Mesothelial cell of epicardium (in vitro differentiated cells): ENCODE results near the gene HBA1. TPM values are rescaled to one million over a fixed set of nuclear protein-coding genes. Genes with fewer than 3 reads are reported as not detected.

Experiments used
- DNase-seq, 2 experiments: peaks; one replicate each; pipeline ENCODE4 v3.0.0; 2021; ENCODE audit warnings: low spot score in 2 of 2; ENCODE audit not compliant: unreplicated experiment in 2 of 2
- H3K27ac Mint-ChIP-seq: 2 replicates; pipeline ENCODE4 v1.8.0; 2021; ENCODE audit warnings: mixed read lengths
- H3K27me3 Mint-ChIP-seq: 2 replicates; pipeline ENCODE4 v1.8.0; 2021; ENCODE audit warnings: low read depth, mixed read lengths
- H3K36me3 Mint-ChIP-seq: 2 replicates; pipeline ENCODE4 v1.8.0; 2021; ENCODE audit warnings: mixed read lengths
- H3K4me1 Mint-ChIP-seq: 2 replicates; pipeline ENCODE4 v1.8.0; 2021; ENCODE audit warnings: mixed read lengths
- H3K4me3 Mint-ChIP-seq: 2 replicates; pipeline ENCODE4 v1.8.0; 2021; ENCODE audit warnings: mild to moderate bottlenecking, moderate library complexity, mixed read lengths
- H3K9me3 Mint-ChIP-seq: 2 replicates; pipeline ENCODE4 v1.8.0; 2021; ENCODE audit warnings: mixed read lengths
- CTCF ChIP-seq: fragments of 200-600 bp; sonication (generic); IDR thresholded peaks from one replicate; pipeline ENCODE4 v1.5.0; 2021; ENCODE audit warnings: antibody characterized with exemption; ENCODE audit not compliant: unreplicated experiment
- total RNA-seq: library from RNA; stranded (reverse); gene quantifications from 3 replicates; pipeline ENCODE4 v1.2.1, GENCODE V29; 2021

Gene HBA1
- total RNA-seq, 1 donor from 2014 or later, result not detected

DNA sequence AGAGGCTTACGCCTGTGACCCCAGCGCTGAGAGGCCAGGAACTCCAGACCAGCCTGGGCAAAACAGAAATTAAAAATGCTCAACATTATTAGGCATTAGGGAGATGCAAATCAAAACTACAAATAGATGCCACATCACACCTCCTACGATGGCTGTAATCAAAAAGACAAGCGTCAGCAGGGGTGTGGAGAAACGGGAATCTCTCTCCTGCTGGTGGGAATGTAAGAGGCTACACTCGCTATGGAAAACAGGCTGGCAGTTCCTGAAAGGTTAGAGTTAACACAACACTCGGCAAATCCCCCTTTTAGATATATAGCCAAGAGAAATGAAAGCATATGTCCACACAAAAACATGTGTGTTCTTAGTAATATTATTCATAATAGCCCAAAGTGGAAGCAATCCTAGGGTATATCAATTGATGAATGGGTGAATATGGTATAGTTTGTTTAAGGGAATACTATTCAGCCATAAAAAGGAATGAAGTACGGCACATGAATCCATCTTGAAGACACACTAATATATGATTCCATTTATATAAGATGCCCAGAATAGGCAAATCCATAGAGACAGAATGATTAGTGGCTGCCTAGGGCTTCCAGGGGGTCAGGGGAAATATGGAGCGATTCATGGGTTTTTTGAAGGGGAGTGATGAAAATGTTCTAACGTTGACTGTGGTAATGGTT is 36.2 kb upstream of the HBA1 start:
- H3K27me3 Mint-ChIP-seq, result peaks cover 4% of the 10 kb centered on the region
- H3K27ac Mint-ChIP-seq, result no peak overlapping the region
- TF ChIP-seq CTCF, result no peak
- H3K4me1 Mint-ChIP-seq, result peaks cover 12% of the 10 kb centered on the region
- H3K9me3 Mint-ChIP-seq, result no peaks in the 10 kb centered on the region
- no peak for DNase-seq
- peaks cover 4% of the 10 kb centered on the region for H3K36me3 Mint-ChIP-seq
- peak overlapping the region; percentile 60 for H3K4me3 Mint-ChIP-seq

DNA sequence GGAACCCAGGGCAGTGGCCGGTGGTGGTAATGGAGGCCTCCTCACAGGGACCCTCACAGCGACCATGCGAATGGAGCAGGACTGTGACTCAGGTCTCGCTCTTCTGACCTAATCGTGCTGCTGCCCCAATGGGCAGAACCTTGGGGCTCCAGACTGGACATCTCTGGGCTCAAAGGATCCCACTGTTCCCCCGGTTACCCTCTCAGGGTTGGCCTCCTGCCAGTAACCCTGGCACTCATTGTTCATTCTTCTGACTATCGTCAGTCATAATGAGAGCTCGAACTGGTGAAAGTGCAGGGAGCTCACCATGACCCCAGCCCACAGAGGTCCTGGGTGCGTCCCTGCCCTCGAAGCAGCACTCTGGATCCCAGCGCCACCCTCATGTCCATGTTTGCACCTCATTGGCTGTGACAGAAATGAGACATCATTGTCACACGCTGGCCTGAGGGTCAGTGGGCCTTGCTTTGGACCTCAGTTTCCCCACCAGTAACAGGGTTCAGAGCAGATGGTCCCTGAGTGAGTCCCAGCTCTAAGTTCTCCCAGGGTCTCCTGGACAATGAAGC is 34.0 kb upstream of the HBA1 start:
- peaks cover 7% of the 10 kb centered on the region for H3K4me1 Mint-ChIP-seq

GRCh38 chr16:143047-143446 is 33.4 kb upstream of the HBA1 start:
- Mint-ChIP-seq H3K9me3 (no peaks in the 10 kb centered on the region), H3K4me3 (no peak overlapping the region), H3K36me3 (no peaks in the 10 kb centered on the region), H3K4me1 (peaks cover 5% of the 10 kb centered on the region), H3K27me3 (peaks cover 4% of the 10 kb centered on the region), H3K27ac (no peak overlapping the region)
- TF ChIP-seq CTCF, result no peak
- DNase-seq, result no peak

More for the DNA sequence above, 34.0 kb upstream of the HBA1 start:
- peaks cover 4% of the 10 kb centered on the region for H3K27me3 Mint-ChIP-seq
- H3K9me3 Mint-ChIP-seq, result no peaks in the 10 kb centered on the region
- no peak overlapping the region for H3K4me3 Mint-ChIP-seq
- no peak overlapping the region for H3K27ac Mint-ChIP-seq
- no peaks in the 10 kb centered on the region for H3K36me3 Mint-ChIP-seq
- TF ChIP-seq CTCF, result no peak
- no peak for DNase-seq

DNA sequence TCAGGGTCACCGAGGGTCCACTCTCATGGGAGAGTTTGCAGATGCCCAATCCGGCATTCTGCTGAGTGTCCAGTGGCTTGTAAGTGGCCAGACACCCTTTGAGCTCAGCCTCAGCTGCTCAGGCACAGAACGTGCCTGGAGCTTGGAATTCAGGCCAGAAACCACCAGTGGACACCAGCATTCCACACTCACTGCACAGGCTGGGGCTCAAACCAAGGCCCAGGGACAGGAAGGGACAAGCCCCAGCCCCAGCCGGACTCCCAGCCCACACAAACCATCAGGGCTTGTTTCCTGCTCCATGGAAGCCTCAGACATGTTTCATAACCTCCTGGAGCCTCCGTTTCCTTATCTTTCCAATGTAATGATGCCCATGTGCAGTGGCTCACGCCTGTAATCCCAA is 33.0 kb upstream of the HBA1 start:
- no peak for DNase-seq
- H3K27ac Mint-ChIP-seq, result no peak overlapping the region

DNA sequence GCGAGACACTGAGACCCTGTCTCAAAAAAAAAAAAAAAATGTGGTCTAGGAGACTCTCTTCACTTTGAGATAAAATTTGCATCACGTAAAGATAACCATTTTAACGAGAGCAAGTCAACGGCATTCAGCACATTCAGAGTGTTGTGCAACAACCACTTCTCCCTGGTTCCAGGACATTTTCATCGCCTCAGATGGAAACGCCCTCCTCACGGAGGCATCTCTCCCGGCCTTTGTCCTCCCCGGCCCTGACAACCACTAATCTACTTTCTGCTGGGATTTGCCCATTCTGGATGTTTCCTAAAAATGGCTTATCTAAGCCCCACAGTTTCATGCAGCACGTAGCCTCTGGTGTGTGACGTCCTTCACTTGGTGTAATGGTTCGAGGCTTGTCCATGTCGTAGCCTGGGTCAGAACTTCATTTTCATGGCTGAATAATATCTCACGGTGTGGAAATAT is 31.7 kb upstream of the HBA1 start:
- no peak overlapping the region for H3K27ac Mint-ChIP-seq
- H3K4me1 Mint-ChIP-seq, result peaks cover 13% of the 10 kb centered on the region
- no peaks in the 10 kb centered on the region for H3K9me3 Mint-ChIP-seq
- no peak for DNase-seq
- H3K4me3 Mint-ChIP-seq, result no peak overlapping the region
- TF ChIP-seq CTCF, result no peak
- H3K36me3 Mint-ChIP-seq, result no peaks in the 10 kb centered on the region
- peaks cover 14% of the 10 kb centered on the region for H3K27me3 Mint-ChIP-seq

More for the DNA sequence above, 33.0 kb upstream of the HBA1 start:
- H3K4me1 Mint-ChIP-seq, result peaks cover 5% of the 10 kb centered on the region
- H3K27me3 Mint-ChIP-seq, result peaks cover 4% of the 10 kb centered on the region
- no peak overlapping the region for H3K4me3 Mint-ChIP-seq
- H3K9me3 Mint-ChIP-seq, result no peaks in the 10 kb centered on the region
- TF ChIP-seq CTCF, result no peak
- H3K36me3 Mint-ChIP-seq, result no peaks in the 10 kb centered on the region
